H1 (cell line): ENCODE data around the gene GPSM1. TPM values are rescaled to one million over a fixed set of nuclear protein-coding genes. Genes with fewer than 3 reads are reported as not detected.

Experiments used
- CTCF ChIA-PET: fragments of 300-600 bp; sonication (Branson Sonifier 250); formaldehyde crosslinking; loops from one replicate; lab custom pipeline; 2021; ENCODE audit not compliant: partially characterized antibody; lab: Charles Lee
- POLR2A ChIA-PET: fragments of 300-600 bp; sonication (Branson Sonifier 250); formaldehyde crosslinking; loops from one replicate; lab custom pipeline; 2021; ENCODE audit warnings: inconsistent platforms; ENCODE audit not compliant: partially characterized antibody; lab: Charles Lee
- DNase-seq, 2 experiments: peaks; one replicate each; pipeline versions ENCODE4 v3.0.0 to v3.0.0-alpha.2; 2010 to 2022; ENCODE audit warnings: low spot score in 2 of 2, low read depth in 1 of 2, mixed read lengths in 1 of 2
- FAIRE-seq: peaks from 2 replicates; lab custom pipeline; 2011; peaks lifted over from hg19 to GRCh38; lab: Jason Lieb, UNC
- H2AFZ ChIP-seq: 2 replicates; pipeline ENCODE4 v1.8.1; 2012; ENCODE audit warnings: low read length, inconsistent platforms
- H2AK5ac ChIP-seq: 2 replicates; pipeline ENCODE4 v1.6.1; 2013; ENCODE audit warnings: low read depth, low read length
- H2BK120ac ChIP-seq: replicated peaks from 2 replicates; pipeline ENCODE3; 2013; ENCODE audit warnings: low read depth, low read length, inconsistent platforms
- H2BK12ac ChIP-seq: 2 replicates; pipeline ENCODE4 v1.6.1; 2013; ENCODE audit warnings: low read depth, low read length
- H2BK15ac ChIP-seq: 2 replicates; pipeline ENCODE4 v1.6.1; 2013; ENCODE audit warnings: low read length
- H2BK20ac ChIP-seq: 2 replicates; pipeline ENCODE4 v1.6.1; 2013; ENCODE audit warnings: low read length
- H2BK5ac ChIP-seq: 2 replicates; pipeline ENCODE4 v1.6.1; 2013; ENCODE audit warnings: low read depth, low read length
- H3K14ac ChIP-seq: 2 replicates; pipeline ENCODE4 v1.6.1; 2013; ENCODE audit warnings: inconsistent platforms; ENCODE audit not compliant: insufficient read length
- H3K18ac ChIP-seq: 2 replicates; pipeline ENCODE4 v1.6.1; 2013; ENCODE audit warnings: low read length; ENCODE audit errors: extremely low read depth
- H3K23ac ChIP-seq: 2 replicates; pipeline ENCODE4 v1.6.1; 2013; ENCODE audit warnings: inconsistent platforms; ENCODE audit not compliant: insufficient read length
- H3K23me2 ChIP-seq: 2 replicates; pipeline ENCODE4 v1.6.1; 2013; ENCODE audit warnings: low read depth, low read length
- H3K27ac ChIP-seq: 2 replicates; pipeline ENCODE4 v1.6.1; 2011; ENCODE audit warnings: low read depth, low read length, inconsistent platforms
- H3K27me3 ChIP-seq, 4 experiments: replicated peaks in 1 of 4; 1 replicate in 1 of 4; 2 replicates in 3 of 4; pipeline versions ENCODE4 v1.6.1 to v1.8.1; 2011 to 2013; ENCODE audit warnings: low read length in 3 of 4, mild to moderate bottlenecking in 3 of 4, inconsistent platforms in 2 of 4, mixed read lengths in 2 of 4, moderate library complexity in 1 of 4; ENCODE audit not compliant: control insufficient read depth in 3 of 4, insufficient read depth in 3 of 4; ENCODE audit errors: extremely low read depth in 1 of 4
- H3K36me3 ChIP-seq, 4 experiments: 2 replicates each; pipeline versions ENCODE4 v1.6.1 to v1.8.1; 2011 to 2013; ENCODE audit warnings: mild to moderate bottlenecking in 4 of 4, low read length in 3 of 4, moderate library complexity in 2 of 4, control low read depth in 1 of 4, inconsistent platforms in 1 of 4; ENCODE audit not compliant: insufficient read depth in 4 of 4, control insufficient read depth in 2 of 4
- H3K4ac ChIP-seq: replicated peaks from 2 replicates; pipeline ENCODE3; 2013; ENCODE audit warnings: low read length, low read depth, mixed read lengths, inconsistent platforms; ENCODE audit not compliant: insufficient read length
- H3K4me1 ChIP-seq, 4 experiments: replicated peaks in 1 of 4; 1 replicate in 1 of 4; 2 replicates in 3 of 4; pipeline versions ENCODE4 v1.6.1 to v1.8.1; 2011 to 2013; ENCODE audit warnings: low read length in 3 of 4, inconsistent platforms in 2 of 4, mixed read lengths in 1 of 4; ENCODE audit not compliant: insufficient read depth in 4 of 4, control insufficient read depth in 3 of 4
- H3K4me2 ChIP-seq, 2 experiments: 2 replicates each; pipeline versions ENCODE4 v1.6.1 to v1.8.1; 2011 to 2013; ENCODE audit warnings: low read depth in 2 of 2, low read length in 2 of 2, control low read depth in 1 of 2, inconsistent platforms in 1 of 2, mild to moderate bottlenecking in 1 of 2; ENCODE audit not compliant: insufficient read depth in 1 of 2
- H3K4me3 ChIP-seq, 4 experiments: fragments of 200-600, 300-600 bp in 1 of 4; sonication (generic), shearing (Covaris generic), sonication (Bioruptor Twin) in 1 of 4; 2 replicates each; pipeline versions ENCODE4 v1.5.1 to v1.8.1; 2011 to 2016; ENCODE audit warnings: low read length in 4 of 4, low read depth in 3 of 4, control low read depth in 2 of 4, inconsistent platforms in 2 of 4, mild to moderate bottlenecking in 2 of 4, mixed read lengths in 1 of 4, moderate library complexity in 1 of 4; ENCODE audit not compliant: insufficient read depth in 2 of 4; ENCODE audit errors: extremely low read depth in 1 of 4
- H3K56ac ChIP-seq: replicated peaks from 2 replicates; pipeline ENCODE3; 2013; ENCODE audit warnings: low read depth, mild to moderate bottlenecking, mixed read lengths, low read length, inconsistent platforms; ENCODE audit not compliant: insufficient read length
- H3K79me1 ChIP-seq: 2 replicates; pipeline ENCODE4 v1.6.1; 2013; ENCODE audit warnings: low read depth, low read length, control low read depth
- H3K79me2 ChIP-seq, 2 experiments: 2 replicates each; pipeline versions ENCODE4 v1.6.1 to v1.8.1; 2012 to 2013; ENCODE audit warnings: low read length in 2 of 2, mild to moderate bottlenecking in 2 of 2, inconsistent platforms in 1 of 2; ENCODE audit not compliant: insufficient read depth in 2 of 2, control insufficient read depth in 1 of 2
- H3K9ac ChIP-seq, 4 experiments: replicated peaks in 1 of 4; 1 replicate in 1 of 4; 2 replicates in 3 of 4; pipeline versions ENCODE4 v1.6.1 to v1.8.1; 2011 to 2013; ENCODE audit warnings: low read depth in 3 of 4, low read length in 3 of 4, control low read depth in 2 of 4, mild to moderate bottlenecking in 2 of 4, moderate library complexity in 2 of 4, inconsistent platforms in 1 of 4; ENCODE audit errors: extremely low read depth in 1 of 4
- H3K9me3 ChIP-seq, 2 experiments: 2 replicates each; pipeline versions ENCODE4 v1.6.1 to v1.8.1; 2012 to 2013; ENCODE audit warnings: mild to moderate bottlenecking in 2 of 2, moderate library complexity in 2 of 2, control low read depth in 1 of 2, inconsistent platforms in 1 of 2, low read depth in 1 of 2, low read length in 1 of 2, mixed read lengths in 1 of 2; ENCODE audit not compliant: insufficient read depth in 2 of 2
- H4K20me1 ChIP-seq, 2 experiments: replicated peaks in 1 of 2; 2 replicates each; pipeline versions ENCODE3 to v1.8.1; 2011 to 2013; ENCODE audit warnings: inconsistent platforms in 2 of 2, low read length in 2 of 2, mild to moderate bottlenecking in 1 of 2; ENCODE audit not compliant: insufficient read depth in 2 of 2, control insufficient read depth in 1 of 2
- H4K5ac ChIP-seq: 2 replicates; pipeline ENCODE4 v1.6.1; 2013; ENCODE audit warnings: low read length, low read depth, mixed read lengths, inconsistent platforms; ENCODE audit not compliant: insufficient read length
- H4K8ac ChIP-seq: 2 replicates; pipeline ENCODE4 v1.8.0; 2013; ENCODE audit warnings: mild to moderate bottlenecking, moderate library complexity, low read length, inconsistent platforms; ENCODE audit not compliant: insufficient read depth; ENCODE audit errors: extremely low read depth
- H4K91ac ChIP-seq: replicated peaks from 2 replicates; pipeline ENCODE3; 2013; ENCODE audit warnings: low read length, mixed read lengths, inconsistent platforms; ENCODE audit not compliant: insufficient read length
- KDM4A ChIP-seq: IDR thresholded peaks from one replicate; pipeline ENCODE4 v1.7.1; 2012; ENCODE audit warnings: low read depth, mild to moderate bottlenecking, moderate library complexity, low read length, inconsistent platforms; ENCODE audit not compliant: severe bottlenecking
- SIN3A ChIP-seq, 2 experiments: IDR thresholded peaks in 1 of 2; conservative IDR thresholded peaks in 1 of 2; 2 replicates each; pipeline ENCODE4 v1.6.1; 2011 to 2012; ENCODE audit warnings: low read length in 2 of 2, improper control_type of control experiment in 1 of 2, low read depth in 1 of 2, mild to moderate bottlenecking in 1 of 2
- SRF ChIP-seq: IDR thresholded peaks from 2 replicates; pipeline ENCODE4 v1.6.1; 2011; ENCODE audit warnings: mild to moderate bottlenecking, low read depth, low read length, moderate library complexity
- TAF7 ChIP-seq: optimal IDR thresholded peaks from 2 replicates; pipeline ENCODE3; 2011; ENCODE audit warnings: low read depth, mild to moderate bottlenecking, inconsistent platforms, low read length, moderate library complexity, borderline replicate concordance
- WGBS, 2 experiments: shearing (Covaris generic) in 1 of 2; methylation state at CpG; one replicate each; pipeline versions ENCODE4 v1.1.6 to v1.1.7; 2013 to 2015; ENCODE audit warnings: low lambda C conversion rate in 2 of 2, mixed read lengths in 2 of 2, inconsistent platforms in 1 of 2, low coverage in 1 of 2, missing lambda C conversion rate in 1 of 2; ENCODE audit not compliant: insufficient replicate concordance in 2 of 2, insufficient coverage in 1 of 2, insufficient read length in 1 of 2; ENCODE audit errors: extremely low coverage in 1 of 2, missing lambda C conversion rate in 1 of 2; 5-methylcytosine and 5-hydroxymethylcytosine counted together
- polyA plus RNA-seq, 7 experiments: library from polyadenylated mRNA; depleted of rRNA in 3 of 7; stranded (reverse) in 5 of 7; unstranded in 2 of 7; fragments of >200 nt in 5 of 7; fragments of 200-250 nt in 2 of 7; gene quantifications; 1 replicate in 5 of 7; 2 replicates in 1 of 7; 4 replicates in 1 of 7; pipeline versions ENCODE4 v1.2.1 to v1.2.3, GENCODE V29; 2011 to 2013; ENCODE audit warnings: missing spikeins in 2 of 7, mixed read lengths in 2 of 7
- total RNA-seq: library from RNA; stranded (reverse); fragmentation: NEBNext Ultra II Directional; extraction: Animal tissue kit (Norgen Biotek cat#: 25700); gene quantifications from 2 replicates; pipeline ENCODE4 v1.2.1, GENCODE V29; 2021

GPSM1 gene
- total and polyA plus RNA-seq, 2 of the 8 experiments (the other 6 are each of a cell fraction or from before 2014, with no cell fraction given), result 12.8 to 18.0 TPM

DNA sequence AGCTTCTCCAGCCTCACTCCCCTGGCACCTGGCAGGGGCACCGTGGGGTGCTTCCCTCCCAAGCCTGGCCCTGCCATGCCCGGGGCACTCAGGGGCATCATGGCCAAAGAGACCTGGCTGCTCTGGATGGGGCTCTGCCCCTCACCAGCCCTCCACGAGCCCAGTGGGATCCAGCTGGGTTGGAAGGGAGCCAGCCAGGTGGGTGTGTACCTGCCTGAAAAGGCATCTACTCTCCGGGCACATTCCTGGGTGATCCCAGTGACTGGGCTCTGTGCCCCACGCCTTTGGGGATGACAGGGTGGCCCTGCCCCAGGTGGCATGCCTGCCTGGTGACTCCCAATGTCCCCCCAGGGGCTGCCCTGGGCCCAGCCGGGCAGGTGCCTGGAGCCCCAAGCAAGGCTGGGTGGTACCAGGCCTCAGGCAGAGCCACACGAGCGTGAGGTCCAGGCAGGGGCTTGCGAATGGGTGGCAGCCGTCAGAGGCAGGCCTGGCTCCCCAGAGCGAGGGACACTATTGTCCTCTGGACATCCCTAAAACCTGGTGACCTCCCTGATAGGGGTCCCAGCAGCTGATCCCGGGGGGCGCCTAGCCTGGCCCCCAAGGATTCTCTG lies 777 bp downstream of the GPSM1 start:
- peak overlapping the region; percentile 30 to 63 (median 42) for H3K4me3 ChIP-seq
- peak overlapping the region; percentile 32 for H3K18ac ChIP-seq
- peak overlapping the region in 3 of 4 experiments; percentile 2 to 45 (median 21); a peak in 3 of 7 replicates for H3K9ac ChIP-seq
- no peak overlapping the region for H3K4ac ChIP-seq
- no peaks in the 10 kb centered on the region for H3K79me1 ChIP-seq
- H4K5ac ChIP-seq, result no peak overlapping the region
- no peaks in the 10 kb centered on the region for H3K9me3 ChIP-seq
- peaks cover 0 to 6% of the 10 kb centered on the region in 2 experiments for H4K20me1 ChIP-seq
- peak overlapping the region; percentile 48; the same call in 1 of the 2 replicates for H2AK5ac ChIP-seq
- peaks cover 0 to 24% (median 20%) of the 10 kb centered on the region in 4 experiments; a peak in 6 of 7 replicates for H3K4me1 ChIP-seq
- H3K4me2 ChIP-seq, result peak overlapping the region; percentile 38 to 75
- H2BK5ac ChIP-seq, result peak overlapping the region; percentile 35; the same call in 1 of the 2 replicates
- H2BK20ac ChIP-seq, result no peak overlapping the region
- no peaks in the 10 kb centered on the region for H3K79me2 ChIP-seq
- no peak overlapping the region for H2BK120ac ChIP-seq
- ChIA-PET CTCF (interaction anchor here (0.9 to 1.9 kb wide), 4 partner anchors 10 to 36 kb away, joined by 3 to 6 read pairs (median 3); partner anchors contain the start of gene DNLZ), POLR2A (interaction anchor here (0.6 to 1.1 kb wide), 4 partner anchors 9 to 210 kb away, joined by 3 to 5 read pairs (median 4); partner anchors contain the start of gene TMEM250)
- 0 out of 2 replicates have a peak overlapping the region, but pooled peaks have one; percentile 84 for H2BK12ac ChIP-seq
- no peak overlapping the region for H3K23ac ChIP-seq
- H3K27me3 ChIP-seq, result no peaks in the 10 kb centered on the region
- no peak overlapping the region for H3K27ac ChIP-seq
- H3K14ac ChIP-seq, result no peak overlapping the region
- H3K23me2 ChIP-seq, result peaks cover 4% of the 10 kb centered on the region; the same call in 1 of the 2 replicates
- H3K56ac ChIP-seq, result no peak overlapping the region
- peak overlapping the region; percentile 85 for H4K91ac ChIP-seq
- H2BK15ac ChIP-seq, result peak overlapping the region; percentile 61; the same call in 1 of the 2 replicates
- DNase-seq, result no peak
- no peak for FAIRE-seq
- H3K36me3 ChIP-seq, result no peaks in the 10 kb centered on the region
- no peak for TF ChIP-seq TAF7
- no peak for TF ChIP-seq SIN3A (conservative IDR thresholded peaks at IDR 0.05 in 1 of 2, IDR thresholded peaks at IDR 0.05 in 1 of 2; ENCODE audit: low read depth in 1 of 2, low read length in 2 of 2)
- TF ChIP-seq SRF, result no peak
- TF ChIP-seq KDM4A, result no peak
- H4K8ac ChIP-seq, result peak overlapping the region; percentile 28; the same call in 1 of the 2 replicates
- no peak overlapping the region for H2AFZ ChIP-seq
- 81% methylated on average over 11 of the region's 13 CpGs; no CpG with 5 or more reads in 1 of the 2 experiments for WGBS, 2 experiments
